GM12878 (cell line): Measurements from ENCODE around the gene P2RX7. TPM values are rescaled to one million over a fixed set of nuclear protein-coding genes. Genes with fewer than 3 reads are reported as not detected.

ENCODE experiments used
- ATAC-seq: fragments of 200-7000 bp; cut with Tn5 transposase; 3 replicates; pipeline ENCODE4 v1.9.1; 2020; ENCODE audit warnings: mild to moderate bottlenecking, moderate library complexity
- BruUV-seq: library from RNA; stranded (reverse); fragments of 400-500 nt; replicated peaks from 2 replicates; lab custom pipeline; 2021; lab: Mats Ljungman, UMichigan
- CTCF ChIA-PET: fragments of 300-600 bp; sonication (Branson Sonifier 250); formaldehyde crosslinking; extraction: SDS; loops from one replicate; lab custom pipeline; 2021; ENCODE audit warnings: inconsistent platforms; lab: Yijun Ruan, JAX
- POLR2A ChIA-PET: fragments of 350-600 bp; formaldehyde crosslinking; extraction: SDS; loops from one replicate; lab custom pipeline; 2021; ENCODE audit warnings: inconsistent platforms; lab: Charles Lee
- RAD21 ChIA-PET: fragments of 300-600 bp; sonication (Branson Sonifier 250); formaldehyde crosslinking; loops from one replicate; lab custom pipeline; 2023; ENCODE audit warnings: antibody characterized with exemption; ENCODE audit not compliant: unreplicated experiment; lab: Charles Lee
- SMC1A ChIA-PET: fragments of 300-600 bp; sonication (Branson Sonifier 250); formaldehyde crosslinking; loops from one replicate; lab custom pipeline; 2023; ENCODE audit not compliant: unreplicated experiment, uncharacterized antibody; lab: Charles Lee
- DNase-seq: peaks from one replicate; pipeline ENCODE4 v3.0.0-alpha.2; 2011; ENCODE audit warnings: low read depth, low spot score
- FAIRE-seq: peaks from 3 replicates; lab custom pipeline; 2011; peaks lifted over from hg19 to GRCh38; lab: Jason Lieb, UNC
- H2AFZ ChIP-seq: 2 replicates; pipeline ENCODE4 v1.6.0; 2011; ENCODE audit warnings: low read depth, low read length, control low read depth; ENCODE audit not compliant: control insufficient read depth
- H3K27ac ChIP-seq: 2 replicates; pipeline ENCODE4 v1.5.1; 2011; ENCODE audit warnings: control low read depth; ENCODE audit not compliant: control insufficient read depth, insufficient read depth
- H3K27me3 ChIP-seq, 2 experiments: replicated peaks in 1 of 2; 2 replicates each; pipeline versions ENCODE4 v1.6.0 to v1.6.1; 2011; ENCODE audit warnings: low read length in 1 of 2; ENCODE audit not compliant: control insufficient read depth in 2 of 2, insufficient read depth in 2 of 2
- H3K36me3 ChIP-seq, 2 experiments: 2 replicates each; pipeline ENCODE4 v1.5.1; 2011; ENCODE audit warnings: low read length in 1 of 2; ENCODE audit not compliant: control insufficient read depth in 2 of 2, insufficient read depth in 2 of 2
- H3K4me1 ChIP-seq: 2 replicates; pipeline ENCODE4 v1.6.1; 2011; ENCODE audit warnings: mild to moderate bottlenecking, low read length, moderate library complexity, mixed read lengths; ENCODE audit not compliant: control insufficient read depth, insufficient read depth
- H3K4me2 ChIP-seq: 2 replicates; pipeline ENCODE4 v1.6.0; 2011; ENCODE audit warnings: control low read depth; ENCODE audit not compliant: control insufficient read depth, insufficient read depth
- H3K4me3 ChIP-seq: fragments of 200-600 bp; sonication (generic); 2 replicates; pipeline ENCODE4 v1.5.1; 2016
- H3K79me2 ChIP-seq: 2 replicates; pipeline ENCODE4 v1.6.0; 2011; ENCODE audit warnings: low read length; ENCODE audit not compliant: control insufficient read depth, insufficient read depth
- H3K9ac ChIP-seq: 2 replicates; pipeline ENCODE4 v1.8.0; 2011; ENCODE audit warnings: low read length, control low read depth, mixed read lengths; ENCODE audit not compliant: control insufficient read depth, insufficient read depth
- H3K9me3 ChIP-seq: replicated peaks from 3 replicates; pipeline ENCODE4 v1.5.1; 2011; ENCODE audit warnings: mild to moderate bottlenecking, low read length; ENCODE audit not compliant: control insufficient read depth, insufficient read depth
- H4K20me1 ChIP-seq: 2 replicates; pipeline ENCODE4 v1.6.0; 2011; ENCODE audit not compliant: control insufficient read depth, insufficient read depth
- BHLHE40 ChIP-seq, 2 experiments: fragments of 450-650 bp in 1 of 2; IDR thresholded peaks; 2 replicates each; pipeline ENCODE4 v1.6.1; 2011 to 2017; ENCODE audit warnings: low read depth in 2 of 2, borderline replicate concordance in 1 of 2, improper control_type of control experiment in 1 of 2, low read length in 1 of 2, mild to moderate bottlenecking in 1 of 2
- CREM ChIP-seq: IDR thresholded peaks from 2 replicates; pipeline ENCODE4 v1.6.1; 2014; ENCODE audit warnings: antibody characterized with exemption, low read depth
- JUND ChIP-seq: IDR thresholded peaks from 2 replicates; pipeline ENCODE4 v1.6.1; 2012; ENCODE audit warnings: low read depth, mild to moderate bottlenecking, low read length, improper control_type of control experiment, moderate library complexity
- NFYA ChIP-seq: IDR thresholded peaks from 2 replicates; pipeline ENCODE4 v1.6.1; 2011; ENCODE audit warnings: low read depth, mild to moderate bottlenecking, low read length, improper control_type of control experiment, borderline replicate concordance
- PAX5 ChIP-seq: IDR thresholded peaks from 2 replicates; pipeline ENCODE4 v1.6.1; 2011; ENCODE audit warnings: low read depth, low read length, borderline replicate concordance
- POLR2A ChIP-seq: IDR thresholded peaks from 2 replicates; pipeline ENCODE4 v1.6.1; 2011; ENCODE audit warnings: low read depth, mild to moderate bottlenecking, low read length
- SMC3 ChIP-seq: IDR thresholded peaks from 2 replicates; pipeline ENCODE4 v1.6.1; 2011; ENCODE audit warnings: low read length, improper control_type of control experiment, borderline replicate concordance
- WGBS: methylation state at CpG from one replicate; pipeline ENCODE4 v1.1.6; 2016; ENCODE audit warnings: low lambda C conversion rate; ENCODE audit not compliant: insufficient replicate concordance, insufficient coverage; ENCODE audit errors: missing lambda C conversion rate; 5-methylcytosine and 5-hydroxymethylcytosine counted together
- in situ Hi-C: fragments of 300-500 bp; cut with MboI; formaldehyde crosslinking; loops from 9 replicates; pipeline ENCODE4 v1.14.3; 2018; ENCODE audit warnings: mixed read lengths
- intact Hi-C: fragments of 100-400 bp; cut with micrococcal nuclease; formaldehyde crosslinking; loops from one replicate; pipeline ENCODE4 v1.14.2; 2022; ENCODE audit not compliant: unreplicated experiment
- polyA plus RNA-seq, 11 experiments: library from polyadenylated mRNA; depleted of rRNA in 4 of 11; unstranded in 6 of 11; stranded (reverse) in 5 of 11; fragments of >200 nt; fragmentation: Nextera tagmentation in 4 of 11; fragmentation: Illumina TruSeq in 1 of 11; extraction: Ambion mirVana in 4 of 11; extraction: Trizol in 1 of 11; gene quantifications; 1 replicate in 1 of 11; 2 replicates in 10 of 11; pipeline versions ENCODE4 v1.2.1 to v1.2.3, GENCODE V29; 2011 to 2016; ENCODE audit warnings: inconsistent platforms in 2 of 11, missing spikeins in 2 of 11, low read depth in 1 of 11
- total RNA-seq, 4 experiments: library from RNA; depleted of rRNA in 3 of 4; stranded (reverse); fragments of >200 nt in 3 of 4; fragmentation: Illumina TruSeq in 1 of 4; extraction: Trizol in 1 of 4; gene quantifications; 2 replicates each; pipeline versions ENCODE4 v1.2.1 to v1.2.3, GENCODE V29; 2013 to 2021

P2RX7 gene
- total and polyA plus RNA-seq, 10 of the 15 experiments (the other 5 are each of a cell fraction or from before 2014, with no cell fraction given) = 0.74 to 2.6 (median 1.5) TPM

DNA sequence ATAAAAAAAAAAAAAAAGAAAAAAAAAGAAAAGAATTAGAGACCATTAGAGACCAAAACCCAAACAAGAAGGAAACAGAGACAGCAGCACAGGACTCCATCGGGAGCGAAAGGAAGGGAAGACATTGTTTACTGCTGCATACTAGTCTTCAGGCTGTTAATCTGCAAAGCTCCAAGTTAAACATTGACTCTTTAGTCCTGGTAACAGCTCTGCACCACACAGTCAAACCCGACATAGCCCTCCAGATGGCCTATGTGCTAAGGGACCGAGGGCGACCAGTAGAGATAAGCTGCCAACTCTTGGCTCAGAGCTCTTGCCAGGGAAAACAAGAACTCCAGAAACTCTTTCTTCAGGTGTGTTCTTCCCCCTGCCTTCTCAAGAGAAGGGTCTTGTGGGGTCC is 85.1 kb downstream of the P2RX7 start:
- Histone ChIP-seq H3K9ac (no peak overlapping the region), H4K20me1 (no peaks in the 10 kb centered on the region), H3K27ac (no peak overlapping the region), H3K36me3 (peaks cover 0 to 3% of the 10 kb centered on the region in 2 experiments; a peak in 3 of 4 replicates), H3K4me2 (no peak overlapping the region), H3K4me1 (peaks cover 8% of the 10 kb centered on the region), H3K4me3 (no peak overlapping the region), H3K9me3 (no peaks in the 10 kb centered on the region), H3K27me3 (no peaks in the 10 kb centered on the region), H2AFZ (no peak overlapping the region), H3K79me2 (no peaks in the 10 kb centered on the region; the same call in 1 of the 2 replicates)
- POLR2A ChIA-PET = no interaction called here
- no peak for ATAC-seq
- SMC1A ChIA-PET = interaction anchor here (1.3 kb wide), 1 partner anchor 40 kb away, joined by 3 read pairs; no protein-coding TSS in a partner anchor
- no peak for TF ChIP-seq NFYA
- TF ChIP-seq SMC3 = no peak
- no peak for TF ChIP-seq PAX5
- TF ChIP-seq JUND = no peak
- TF ChIP-seq POLR2A = no peak
- no peak for TF ChIP-seq BHLHE40 (IDR thresholded peaks at IDR 0.05; ENCODE audit: borderline replicate concordance in 1 of 2, low read depth in 2 of 2, low read length in 1 of 2)
- no peak for TF ChIP-seq CREM
- CTCF ChIA-PET = interaction anchor here (1.1 to 2.4 kb wide), 2 partner anchors 13 to 41 kb away, joined by 3 to 7 read pairs; no protein-coding TSS in a partner anchor
- RAD21 ChIA-PET = no interaction called here
- in situ Hi-C loops (no loop called here), intact Hi-C loops (no loop called here)
- FAIRE-seq = no peak
- BruUV-seq = no TSS peak
- no peak for DNase-seq
- 97% methylated on average over 5 of the region's 5 CpGs for WGBS
